Ureter (tissue), 1 donor: ENCODE data around the gene VDAC1. TPM values are rescaled to one million over a fixed set of nuclear protein-coding genes. Genes with fewer than 3 reads are reported as not detected.
A peak's percentile ranks its signal among the peaks of the same experiment; 100 is the strongest.
"Not testable (repeated sequence)": the region's sequence is repeated elsewhere in the genome, so short reads cannot be mapped to it uniquely, and the experiment has no call there.

Experiments used
- DNase-seq: peaks from one replicate; pipeline ENCODE4 v3.0.0-alpha.2; 2020; ENCODE audit warnings: low spot score
- total RNA-seq: library from RNA; stranded (reverse); gene quantifications from one replicate; pipeline ENCODE4 v1.2.4, GENCODE V29; 2023
- donor health status: DM: yes; HTN: yes; CAD: no.

VDAC1 gene
- total RNA-seq, 1 donor from 2014 or later, result 167 TPM

- peak; percentile 95 for DNase-seq
Measured at GRCh38 chr5:133968204-133968980, 36.4 kb downstream of the VDAC1 start, which contains the start of gene C5orf15. Gene C5orf15 (minus strand): TSS chr5:133968625. CDS start chr5:133968584, 41 bp downstream.

- DNase-seq, result peak; percentile 44
Measured at GRCh38 chr5:133967698-133968203, 37.0 kb downstream of the VDAC1 start.

- no peak for DNase-seq
Measured at GRCh38 chr5:133967124-133967523, 37.7 kb downstream of the VDAC1 start.

GRCh38 chr5:133966090-133966489, 38.7 kb downstream of the VDAC1 start:
- DNase-seq, result no peak

- DNase-seq, result no peak
Measured at GRCh38 chr5:133963493-133964128, 41.2 kb downstream of the VDAC1 start.

- no peak for DNase-seq
Measured at GRCh38 chr5:133962801-133963476, 41.8 kb downstream of the VDAC1 start.

- DNase-seq, result no peak
Measured at GRCh38 chr5:133962131-133962530, 42.6 kb downstream of the VDAC1 start.

- DNase-seq, result no peak
Measured at GRCh38 chr5:133959643-133960042, 45.1 kb downstream of the VDAC1 start.

- DNase-seq, result no peak
Measured at GRCh38 chr5:133957591-133957990, 47.2 kb downstream of the VDAC1 start.

- DNase-seq, result no peak
Measured at GRCh38 chr5:133957080-133957479, 47.7 kb downstream of the VDAC1 start.

GRCh38 chr5:133956196-133956595, 48.6 kb downstream of the VDAC1 start:
- DNase-seq, result not testable (repeated sequence)

- DNase-seq, result no peak
Measured at GRCh38 chr5:133953568-133954145, 51.1 kb downstream of the VDAC1 start.

GRCh38 chr5:133952729-133953567, 51.8 kb downstream of the VDAC1 start:
- DNase-seq, result peak; percentile 66

GRCh38 chr5:133950821-133951612, 53.8 kb downstream of the VDAC1 start:
- DNase-seq, result no peak

GRCh38 chr5:133948721-133949120, 56.1 kb downstream of the VDAC1 start:
- DNase-seq, result no peak

- no peak for DNase-seq
Measured at GRCh38 chr5:133947431-133947841, 57.3 kb downstream of the VDAC1 start.

- DNase-seq, result no peak
Measured at GRCh38 chr5:133945568-133945967, 59.2 kb downstream of the VDAC1 start.

GRCh38 chr5:133944263-133945185, 60.3 kb downstream of the VDAC1 start:
- peak; percentile 58 for DNase-seq

GRCh38 chr5:133943475-133943817, 61.3 kb downstream of the VDAC1 start:
- no peak for DNase-seq
